ENCODE results near the gene MARVELD1. TPM values are rescaled to one million over a fixed set of nuclear protein-coding genes. Genes with fewer than 3 reads are reported as not detected.

Gene MARVELD1
- total RNA-seq, 1 experiment from 2014 or later, result 17.6 TPM

GRCh38 chr10:97723001-97723400, 9.5 kb downstream of the MARVELD1 start:
- no TSS peak for BruUV-seq (replicated peaks)
- POLR2A ChIA-PET (ENCODE audit: unreplicated experiment), result no interaction called here
- Histone ChIP-seq H3K79me2 (ENCODE audit: low read length) (peaks cover 6% of the 10 kb centered on the region; the same call in 1 of the 2 replicates), H3K27ac (ENCODE audit: low read length) (no peak overlapping the region), H3K4me1 (ENCODE audit: insufficient read depth, low read length) (peaks cover 27% of the 10 kb centered on the region), H4K20me1 (ENCODE audit: low read length) (no peaks in the 10 kb centered on the region), H3K9ac (ENCODE audit: low read length) (no peak overlapping the region), H3F3A (ENCODE audit: low read length, unreplicated experiment) (peaks cover 5% of the 10 kb centered on the region), H3K4me3 (ENCODE audit: low read length) (no peak overlapping the region), H3K9me2 (replicated peaks; ENCODE audit: low read length) (no peaks in the 10 kb centered on the region), H3K9me3 (ENCODE audit: low read length) (no peaks in the 10 kb centered on the region), H3K36me3 (ENCODE audit: low read depth, low read length) (no peaks in the 10 kb centered on the region), H2AFZ (ENCODE audit: low read length) (no peak overlapping the region), H3K27me3 (ENCODE audit: low read length) (no peaks in the 10 kb centered on the region), H3K4me2 (ENCODE audit: low read length) (no peak overlapping the region)
- intact Hi-C loops (cut with micrococcal nuclease), result no loop called here
- CTCF ChIA-PET, result no interaction called here
- no peak for DNase-seq
- TF ChIP-seq EZH2 (IDR thresholded peaks at IDR 0.05; ENCODE audit: low read length, unreplicated experiment), result no peak
- ATAC-seq, result no peak

DNA sequence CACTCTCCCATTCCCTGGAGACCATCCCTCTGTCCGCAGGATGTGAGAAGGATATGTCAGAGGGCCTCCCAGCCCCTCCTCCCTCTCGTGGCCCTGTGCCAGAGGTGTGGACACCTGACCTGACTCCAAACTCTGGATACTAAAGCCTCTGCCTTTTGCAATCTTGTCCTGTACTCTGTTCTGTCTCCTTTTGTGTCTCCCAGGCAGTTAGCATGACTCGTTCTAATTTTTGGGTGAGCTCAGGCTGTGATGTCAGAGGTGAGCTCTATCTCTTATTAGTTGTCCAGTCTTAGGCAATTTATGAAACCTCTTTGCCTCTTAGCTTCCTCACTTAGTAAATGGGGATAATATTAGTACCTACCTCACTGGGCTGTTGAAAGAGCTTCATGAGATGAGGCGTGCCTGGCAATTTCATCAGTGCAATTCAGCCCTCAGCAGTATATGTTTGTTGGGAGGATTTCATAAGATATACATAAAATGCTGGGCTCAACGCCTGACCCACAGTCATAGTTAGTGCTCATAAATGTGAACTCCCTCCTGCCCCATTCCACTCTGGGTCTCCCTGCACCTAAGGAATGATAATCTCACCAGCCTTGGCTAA, 10.9 kb downstream of the MARVELD1 start:
- ChIA-PET POLR2A (ENCODE audit: unreplicated experiment) (interaction anchor here (0.7 kb wide), 1 partner anchor 8 kb away, joined by 7 read pairs; no protein-coding TSS in a partner anchor), CTCF (no interaction called here)
- Histone ChIP-seq H4K20me1 (ENCODE audit: low read length) (no peaks in the 10 kb centered on the region), H3K27me3 (ENCODE audit: low read length) (no peaks in the 10 kb centered on the region), H3K79me2 (ENCODE audit: low read length) (peaks cover 4% of the 10 kb centered on the region; the same call in 1 of the 2 replicates), H3K4me2 (ENCODE audit: low read length) (no peak overlapping the region), H3F3A (ENCODE audit: low read length, unreplicated experiment) (peaks cover 5% of the 10 kb centered on the region), H3K4me3 (ENCODE audit: low read length) (no peak overlapping the region), H3K9me2 (replicated peaks; ENCODE audit: low read length) (no peaks in the 10 kb centered on the region), H2AFZ (ENCODE audit: low read length) (no peak overlapping the region), H3K27ac (ENCODE audit: low read length) (no peak overlapping the region), H3K36me3 (ENCODE audit: low read depth, low read length) (no peaks in the 10 kb centered on the region), H3K9me3 (ENCODE audit: low read length) (no peaks in the 10 kb centered on the region), H3K4me1 (ENCODE audit: insufficient read depth, low read length) (peaks cover 15% of the 10 kb centered on the region), H3K9ac (ENCODE audit: low read length) (no peak overlapping the region)
- ATAC-seq, result no peak
- BruUV-seq (replicated peaks), result no TSS peak
- intact Hi-C loops (cut with micrococcal nuclease), result no loop called here
- no peak for TF ChIP-seq CTCF (conservative IDR thresholded peaks at IDR 0.05; ENCODE audit: low read depth, low read length)
- TF ChIP-seq EZH2phosphoT487 (IDR thresholded peaks at IDR 0.05; ENCODE audit: borderline replicate concordance, low read length), result no peak
- no peak for TF ChIP-seq EZH2 (IDR thresholded peaks at IDR 0.05; ENCODE audit: low read length, unreplicated experiment)
- no peak for DNase-seq

- Histone ChIP-seq H3K4me2 (ENCODE audit: low read length) (peak overlapping the region; percentile 83), H3K4me3 (ENCODE audit: low read length) (peak overlapping the region; percentile 55; the same call in 1 of the 2 replicates)
Measured at GRCh38 chr10:97726636-97727178, 13.2 kb downstream of the MARVELD1 start.

More at GRCh38 chr10:97726636-97727178, 13.2 kb downstream of the MARVELD1 start:
- ChIA-PET POLR2A (ENCODE audit: unreplicated experiment) (interaction anchor here (0.8 to 0.9 kb wide), 2 partner anchors 10 to 40 kb away, joined by 4 to 7 read pairs; partner anchors contain the start of genes AVPI1 and ZFYVE27), CTCF (interaction anchor here (0.6 to 1.0 kb wide), 4 partner anchors 17 to 195 kb away, joined by 3 to 5 read pairs (median 4); partner anchors contain the start of gene AVPI1)
- Histone ChIP-seq H3K36me3 (ENCODE audit: low read depth, low read length) (no peaks in the 10 kb centered on the region), H2AFZ (ENCODE audit: low read length) (peak overlapping the region; percentile 71), H3K9me3 (ENCODE audit: low read length) (no peaks in the 10 kb centered on the region), H3K27ac (ENCODE audit: low read length) (peak overlapping the region; percentile 68), H3F3A (ENCODE audit: low read length, unreplicated experiment) (peaks cover 5% of the 10 kb centered on the region), H3K9me2 (replicated peaks; ENCODE audit: low read length) (no peaks in the 10 kb centered on the region), H3K27me3 (ENCODE audit: low read length) (no peaks in the 10 kb centered on the region), H3K79me2 (ENCODE audit: low read length) (no peaks in the 10 kb centered on the region), H4K20me1 (ENCODE audit: low read length) (no peaks in the 10 kb centered on the region), H3K9ac (ENCODE audit: low read length) (no peak overlapping the region), H3K4me1 (ENCODE audit: insufficient read depth, low read length) (peaks cover 11% of the 10 kb centered on the region)
- DNase-seq, result peak; percentile 73
- no TSS peak for BruUV-seq (replicated peaks)
- intact Hi-C loops (cut with micrococcal nuclease), result loop anchor here (2.0 kb wide), 1 partner anchor 40 kb away; the partner anchor contains the start of gene AVPI1
- ATAC-seq, result peak; percentile 90
- TF ChIP-seq CTCF (conservative IDR thresholded peaks at IDR 0.05; ENCODE audit: low read depth, low read length), result no peak
- TF ChIP-seq EZH2phosphoT487 (IDR thresholded peaks at IDR 0.05; ENCODE audit: borderline replicate concordance, low read length), result no peak
- TF ChIP-seq EZH2 (IDR thresholded peaks at IDR 0.05; ENCODE audit: low read length, unreplicated experiment), result no peak

Data from PC-3 (cell line).